ENCODE data around the gene ATF6B.
"Not testable (repeated sequence)": the region's sequence is repeated elsewhere in the genome, so short reads cannot be mapped to it uniquely, and the experiment has no call there.

The ATF6B gene

DNA sequence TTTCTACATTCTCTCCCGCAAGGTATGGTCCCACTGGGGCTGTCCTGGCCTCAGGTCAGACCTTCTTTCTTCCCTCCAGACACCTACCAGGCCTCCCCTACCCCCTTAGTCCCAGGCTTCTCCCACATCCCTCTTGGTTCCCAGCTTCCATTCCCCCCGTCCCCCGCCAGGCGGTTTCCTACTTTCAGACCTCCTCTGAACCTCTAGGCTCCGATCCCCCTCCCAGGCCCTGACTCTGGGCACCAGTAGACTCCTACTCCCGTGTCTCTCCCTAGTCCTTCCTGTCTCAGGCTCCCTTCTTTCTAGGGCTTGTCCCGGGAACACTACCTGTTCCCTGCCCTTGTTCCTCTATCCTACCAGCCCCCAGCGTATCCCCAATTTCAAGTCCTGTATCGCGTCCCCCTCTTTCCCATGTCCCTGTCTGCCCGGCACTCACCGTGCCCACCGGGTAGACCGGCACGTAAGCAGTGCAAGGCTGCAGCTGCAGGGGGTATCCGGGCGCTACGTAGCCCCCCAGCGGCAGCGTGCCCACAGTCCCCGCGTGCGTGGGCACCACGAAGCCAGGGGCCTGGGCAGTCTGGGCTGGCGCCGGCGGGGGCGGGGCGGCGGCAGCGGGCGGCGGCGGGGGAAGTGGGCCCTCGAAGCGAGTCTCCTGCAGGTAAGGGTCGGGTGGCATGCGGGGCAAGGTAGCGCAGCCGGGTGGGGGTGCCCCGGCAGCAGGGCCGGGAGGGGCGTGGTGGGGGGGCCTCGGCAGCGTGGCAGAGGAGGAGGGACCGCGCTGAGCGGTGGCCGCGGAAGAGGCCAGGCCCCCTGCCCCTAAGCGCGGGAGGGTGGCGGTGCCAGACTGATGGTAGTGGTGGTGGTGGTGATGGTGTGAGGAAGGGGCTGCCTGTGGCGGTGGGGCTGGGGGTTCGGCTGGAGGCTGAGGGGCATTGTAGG is 22.2 kb upstream of the ATF6B start:
- no peak for DNase-seq (ENCODE audit: low read depth)
- TF ChIP-seq, protein P1, sequence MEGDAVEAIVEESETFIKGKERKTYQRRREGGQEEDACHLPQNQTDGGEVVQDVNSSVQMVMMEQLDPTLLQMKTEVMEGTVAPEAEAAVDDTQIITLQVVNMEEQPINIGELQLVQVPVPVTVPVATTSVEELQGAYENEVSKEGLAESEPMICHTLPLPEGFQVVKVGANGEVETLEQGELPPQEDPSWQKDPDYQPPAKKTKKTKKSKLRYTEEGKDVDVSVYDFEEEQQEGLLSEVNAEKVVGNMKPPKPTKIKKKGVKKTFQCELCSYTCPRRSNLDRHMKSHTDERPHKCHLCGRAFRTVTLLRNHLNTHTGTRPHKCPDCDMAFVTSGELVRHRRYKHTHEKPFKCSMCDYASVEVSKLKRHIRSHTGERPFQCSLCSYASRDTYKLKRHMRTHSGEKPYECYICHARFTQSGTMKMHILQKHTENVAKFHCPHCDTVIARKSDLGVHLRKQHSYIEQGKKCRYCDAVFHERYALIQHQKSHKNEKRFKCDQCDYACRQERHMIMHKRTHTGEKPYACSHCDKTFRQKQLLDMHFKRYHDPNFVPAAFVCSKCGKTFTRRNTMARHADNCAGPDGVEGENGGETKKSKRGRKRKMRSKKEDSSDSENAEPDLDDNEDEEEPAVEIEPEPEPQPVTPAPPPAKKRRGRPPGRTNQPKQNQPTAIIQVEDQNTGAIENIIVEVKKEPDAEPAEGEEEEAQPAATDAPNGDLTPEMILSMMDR (IDR thresholded peaks at IDR 0.05; ENCODE audit: insufficient read depth, low read depth, low read length, missing control alignments) = no peak
- no peak overlapping the region for H3K4me3 ChIP-seq (ENCODE audit: low read depth, low read length)

DNA sequence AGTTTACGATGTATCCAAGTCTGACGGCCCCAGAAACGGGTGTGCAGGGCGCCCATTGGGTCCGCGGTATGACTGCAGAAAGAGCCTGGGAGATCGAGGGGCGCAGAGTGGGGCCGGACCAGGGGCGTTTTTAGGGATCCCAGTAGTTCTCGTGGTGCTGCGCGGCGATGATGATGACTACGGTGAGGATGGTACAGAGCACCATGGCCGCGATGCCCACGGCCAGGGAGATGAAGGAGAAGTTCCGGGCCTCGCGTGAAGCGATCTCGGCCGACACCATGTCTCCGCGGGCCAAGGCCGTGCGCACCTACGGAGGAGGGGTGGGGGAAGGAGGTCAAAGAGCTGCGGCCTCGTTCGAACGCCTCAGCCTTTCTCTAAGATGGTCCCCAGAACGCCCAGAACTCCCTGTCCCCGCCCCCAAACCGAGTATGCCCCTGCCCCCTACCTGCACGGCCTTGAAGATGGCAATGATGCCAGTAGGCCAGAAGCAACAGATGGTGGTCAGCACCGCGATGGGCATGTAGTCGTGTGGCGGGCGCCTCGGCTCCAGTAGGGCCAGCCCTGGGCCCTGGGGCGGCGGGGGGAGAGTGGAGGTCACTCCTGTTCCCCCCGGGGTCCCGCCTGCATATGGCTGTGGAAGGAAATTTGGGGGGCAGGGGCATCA is 21.2 kb upstream of the ATF6B start:
- no peak overlapping the region for H3K4me3 ChIP-seq (ENCODE audit: low read depth, low read length)
- no peak for DNase-seq (ENCODE audit: low read depth)
- TF ChIP-seq, protein P1 (IDR thresholded peaks at IDR 0.05; ENCODE audit: insufficient read depth, low read depth, low read length, missing control alignments) = no peak

GRCh38 chr6:32148289-32149091 is 20.4 kb upstream of the ATF6B start:
- no peak for DNase-seq (ENCODE audit: low read depth)
- H3K4me3 ChIP-seq (ENCODE audit: low read depth, low read length) = no peak overlapping the region
- TF ChIP-seq, protein P1 (IDR thresholded peaks at IDR 0.05; ENCODE audit: insufficient read depth, low read depth, low read length, missing control alignments) = no peak

GRCh38 chr6:32147401-32148132 is 19.5 kb upstream of the ATF6B start:
- H3K4me3 ChIP-seq (ENCODE audit: low read depth, low read length) = no peak overlapping the region
- DNase-seq (ENCODE audit: low read depth) = no peak
- TF ChIP-seq, protein P1 (IDR thresholded peaks at IDR 0.05; ENCODE audit: insufficient read depth, low read depth, low read length, missing control alignments) = peak; percentile 5

- no peak overlapping the region for H3K4me3 ChIP-seq (ENCODE audit: low read depth, low read length)
- DNase-seq (ENCODE audit: low read depth) = no peak
- TF ChIP-seq, protein P1 (IDR thresholded peaks at IDR 0.05; ENCODE audit: insufficient read depth, low read depth, low read length, missing control alignments) = no peak
These were observed 18.6 kb upstream of the ATF6B start for GRCh38 chr6:32146687-32147086.

DNA sequence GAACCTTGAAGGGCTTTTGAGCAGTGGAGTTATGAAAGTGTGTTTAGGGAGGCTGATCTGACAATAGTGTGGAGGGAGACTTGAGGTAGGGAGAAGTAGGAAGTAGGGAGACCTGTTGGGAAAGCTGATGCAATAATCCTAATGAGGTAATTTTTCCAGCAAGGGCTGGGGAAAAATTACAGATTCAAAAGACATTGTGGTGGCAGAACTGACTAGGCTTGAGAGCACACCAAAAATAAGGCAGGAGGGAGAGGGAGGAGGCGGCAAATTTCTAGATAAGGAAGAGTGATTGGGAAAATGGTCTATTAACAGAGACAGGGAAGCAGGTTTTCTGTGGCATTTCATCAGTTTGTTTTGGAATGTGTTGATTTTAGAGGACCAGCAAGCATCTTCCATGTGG is 18.2 kb upstream of the ATF6B start:
- DNase-seq (ENCODE audit: low read depth) = no peak
- H3K4me3 ChIP-seq (ENCODE audit: low read depth, low read length) = no peak overlapping the region
- TF ChIP-seq, protein P1 (IDR thresholded peaks at IDR 0.05; ENCODE audit: insufficient read depth, low read depth, low read length, missing control alignments) = no peak

- not testable (repeated sequence) for H3K4me3 ChIP-seq (ENCODE audit: low read depth, low read length); DNase-seq (ENCODE audit: low read depth)
These were observed 16.2 kb upstream of the ATF6B start for GRCh38 chr6:32144238-32144637.

Measured in GM12865 (cell line).